Activated CD8-positive, alpha-beta T cell treated with anti-CD3 and anti-CD28 coated beads for 36 hours (primary cell): Measurements from ENCODE around the gene KEAP1. TPM values are rescaled to one million over a fixed set of nuclear protein-coding genes. Genes with fewer than 3 reads are reported as not detected.

Source experiments
- ATAC-seq: fragments of 200-7000 bp; cut with Tn5 transposase; one replicate; pipeline ENCODE4 v1.10.0; 2021; ENCODE audit warnings: mild to moderate bottlenecking, moderate library complexity
- CTCF ChIA-PET: fragments of 350-600 bp; sonication (Branson Sonifier 250); formaldehyde crosslinking; loops from one replicate; lab custom pipeline; 2021; ENCODE audit warnings: antibody characterized with exemption; lab: Charles Lee
- POLR2A ChIA-PET: fragments of 350-600 bp; sonication (Branson Sonifier 250); formaldehyde crosslinking; loops from one replicate; lab custom pipeline; 2021; ENCODE audit warnings: antibody characterized with exemption; lab: Charles Lee
- DNase-seq: peaks from one replicate; pipeline ENCODE4 v3.0.0-alpha.2; 2020
- H3K27ac Mint-ChIP-seq: one replicate; pipeline ENCODE4 v1.8.0; 2021; ENCODE audit warnings: mild to moderate bottlenecking, mixed read lengths
- H3K27me3 Mint-ChIP-seq: one replicate; pipeline ENCODE4 v1.8.0; 2021; ENCODE audit warnings: mixed read lengths
- H3K36me3 Mint-ChIP-seq: one replicate; pipeline ENCODE4 v1.8.0; 2021; ENCODE audit warnings: low read depth, mixed read lengths
- H3K4me1 Mint-ChIP-seq: one replicate; pipeline ENCODE4 v1.8.0; 2021; ENCODE audit warnings: low read depth, mixed read lengths
- H3K4me3 Mint-ChIP-seq: one replicate; pipeline ENCODE4 v1.8.0; 2021; ENCODE audit warnings: mild to moderate bottlenecking, moderate library complexity, mixed read lengths
- H3K9me3 Mint-ChIP-seq: one replicate; pipeline ENCODE4 v1.8.0; 2021; ENCODE audit warnings: mixed read lengths
- CTCF ChIP-seq: fragments of 200-600 bp; IDR thresholded peaks from one replicate; pipeline ENCODE4 v1.8.0; 2022; ENCODE audit warnings: antibody characterized with exemption, mild to moderate bottlenecking
- intact Hi-C: fragments of 100-400 bp; cut with micrococcal nuclease; formaldehyde crosslinking; loops from one replicate; pipeline ENCODE4 v1.10.0; 2022
- total RNA-seq, 2 experiments: library from RNA; stranded (reverse); gene quantifications; one replicate each; pipeline ENCODE4 v1.2.3, GENCODE V29; 2021

The KEAP1 gene
- total RNA-seq, 2 experiments from 2014 or later = 44.7 to 55.0 TPM

DNA sequence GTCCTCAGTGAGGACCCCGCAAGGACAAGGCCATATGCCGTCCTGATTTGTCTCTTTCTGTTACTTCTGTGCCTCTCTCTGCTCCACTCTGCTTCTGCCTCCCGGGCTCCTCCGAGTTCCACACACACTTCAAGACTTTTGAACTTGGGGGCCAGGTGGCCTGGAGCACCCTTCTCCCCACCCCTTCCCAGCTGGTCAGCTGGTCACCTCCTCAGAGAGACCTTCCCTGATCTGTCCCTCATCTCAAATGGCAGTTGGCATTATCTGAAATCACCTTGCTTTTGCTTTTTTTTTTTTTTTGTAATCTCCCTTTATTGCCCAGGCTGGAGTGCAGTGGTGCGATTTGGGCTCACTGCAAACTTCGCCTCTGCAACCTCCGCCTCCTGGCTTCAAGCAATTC lies 16.3 kb upstream of the KEAP1 start:
- ChIA-PET POLR2A (interaction anchor here (1.8 kb wide), 1 partner anchor 34 kb away, joined by 6 read pairs; no protein-coding TSS in a partner anchor), CTCF (interaction anchor here (0.9 to 1.2 kb wide), 3 partner anchors 36 to 339 kb away, joined by 3 read pairs; no protein-coding TSS in a partner anchor)
- H3K4me1 Mint-ChIP-seq = peaks cover 19% of the 10 kb centered on the region
- no peak overlapping the region for H3K27ac Mint-ChIP-seq
- H3K9me3 Mint-ChIP-seq = no peaks in the 10 kb centered on the region
- DNase-seq (no peak), ATAC-seq (no peak)
- intact Hi-C loops = no loop called here
- no peak for TF ChIP-seq CTCF
- no peak overlapping the region for H3K4me3 Mint-ChIP-seq
- peaks cover 43% of the 10 kb centered on the region for H3K27me3 Mint-ChIP-seq
- no peaks in the 10 kb centered on the region for H3K36me3 Mint-ChIP-seq

- ChIA-PET CTCF (interaction anchor here (0.9 to 1.1 kb wide), 3 partner anchors 35 to 340 kb away, joined by 3 read pairs; no protein-coding TSS in a partner anchor), POLR2A (interaction anchor here (1.8 kb wide), 1 partner anchor 34 kb away, joined by 6 read pairs; no protein-coding TSS in a partner anchor)
- DNase-seq (peak; percentile 37), ATAC-seq (peak; percentile 22)
- Mint-ChIP-seq H3K9me3 (no peaks in the 10 kb centered on the region), H3K4me1 (peaks cover 21% of the 10 kb centered on the region), H3K36me3 (no peaks in the 10 kb centered on the region), H3K27ac (peak overlapping the region; percentile 29), H3K27me3 (peaks cover 46% of the 10 kb centered on the region), H3K4me3 (peak overlapping the region; percentile 48)
- TF ChIP-seq CTCF = no peak
- intact Hi-C loops = no loop called here
Measured at GRCh38 chr19:10518444-10519361, 15.5 kb upstream of the KEAP1 start.

DNA sequence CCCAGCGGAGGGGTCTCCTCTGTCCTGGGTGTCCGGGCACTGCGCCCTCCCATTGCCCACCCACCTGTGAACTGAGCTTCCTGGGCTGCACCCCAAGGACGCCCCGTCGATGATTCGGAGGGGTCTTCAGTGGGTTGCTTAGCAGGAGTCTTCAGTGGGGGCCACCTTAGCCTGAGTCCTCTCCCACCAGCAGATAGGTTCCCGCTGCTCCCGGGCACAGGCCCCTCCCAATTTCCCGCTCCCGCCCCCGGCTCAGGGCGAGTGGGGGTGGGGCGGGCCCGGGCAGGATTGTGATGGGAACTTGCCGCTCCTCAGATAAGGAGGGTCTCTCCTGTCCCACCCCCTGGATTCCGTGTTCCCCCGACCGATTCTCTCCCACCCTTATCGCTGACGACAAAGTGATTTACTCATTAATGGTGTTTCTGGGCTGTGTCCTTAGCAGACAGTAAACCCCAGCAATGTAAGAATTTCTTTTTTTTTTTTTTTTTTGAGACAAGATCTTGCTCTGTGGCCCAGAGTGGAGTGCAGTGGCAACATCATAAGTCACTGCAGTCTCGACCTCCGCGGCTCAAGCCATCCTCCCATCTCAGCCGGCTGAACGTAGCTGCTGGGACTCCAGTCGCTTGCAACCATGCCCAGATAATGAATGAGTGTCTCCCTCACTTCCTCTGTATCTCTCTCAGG lies 14.7 kb upstream of the KEAP1 start:
- Mint-ChIP-seq H3K9me3 (no peaks in the 10 kb centered on the region), H3K27me3 (peaks cover 53% of the 10 kb centered on the region), H3K4me3 (peak overlapping the region; percentile 48), H3K27ac (peak overlapping the region; percentile 10), H3K36me3 (no peaks in the 10 kb centered on the region), H3K4me1 (peaks cover 24% of the 10 kb centered on the region)
- DNase-seq = no peak
- ChIA-PET POLR2A (interaction anchor here (0.9 to 1.4 kb wide), 3 partner anchors 29 to 52 kb away, joined by 3 to 4 read pairs (median 4); no protein-coding TSS in a partner anchor), CTCF (interaction anchor here (1.1 kb wide), 1 partner anchor 182 kb away, joined by 3 read pairs; no protein-coding TSS in a partner anchor)
- ATAC-seq = peak; percentile 17
- intact Hi-C loops = no loop called here
- no peak for TF ChIP-seq CTCF

GRCh38 chr19:10517361-10517759 lies 14.2 kb upstream of the KEAP1 start, which contains the start of gene S1PR5:
Gene S1PR5 (minus strand): TSS chr19:10517447. CDS start chr19:10515011, 2,436 bp downstream.
- intact Hi-C loops = no loop called here
- Mint-ChIP-seq H3K4me1 (peaks cover 24% of the 10 kb centered on the region), H3K27ac (peak within 1 kb of the TSS; percentile 10)

More at GRCh38 chr19:10517361-10517759, 14.2 kb upstream of the KEAP1 start, which contains the start of gene S1PR5:
- no peak for DNase-seq
- POLR2A ChIA-PET = interaction anchor here (0.9 to 1.4 kb wide), 5 partner anchors 30 to 126 kb away, joined by 3 to 4 read pairs (median 3); no protein-coding TSS in a partner anchor
- CTCF ChIA-PET = interaction anchor here (1.1 to 1.3 kb wide), 2 partner anchors 25 to 34 kb away, joined by 3 to 5 read pairs; no protein-coding TSS in a partner anchor
- Mint-ChIP-seq H3K4me3 (peak within 1 kb of the TSS; percentile 48), H3K27me3 (peaks cover 54% of the 10 kb centered on the region), H3K9me3 (no peaks in the 10 kb centered on the region), H3K36me3 (no peaks in the 10 kb centered on the region)
- peak; percentile 12 for ATAC-seq
- no peak for TF ChIP-seq CTCF
